Measurements from ENCODE around the gene TENT4B. TPM values are rescaled to one million over a fixed set of nuclear protein-coding genes. Genes with fewer than 3 reads are reported as not detected.
A peak's percentile ranks its signal among the peaks of the same experiment; 100 is the strongest.
"Not testable (repeated sequence)": the region's sequence is repeated elsewhere in the genome, so short reads cannot be mapped to it uniquely, and the experiment has no call there.

TENT4B gene
- total RNA-seq, 1 donor from 2014 or later, result 16.6 TPM

GRCh38 chr16:50243024-50243423 is 89.9 kb downstream of the TENT4B start:
- intact Hi-C loops (cut with micrococcal nuclease); H3K27ac Mint-ChIP-seq; H3K9me3 Mint-ChIP-seq; H3K4me3 Mint-ChIP-seq; H3K36me3 Mint-ChIP-seq (ENCODE audit: low read depth); DNase-seq: not testable (repeated sequence)
- peaks cover 19% of the 10 kb centered on the region for H3K27me3 Mint-ChIP-seq
- peaks cover 17% of the 10 kb centered on the region for H3K4me1 Mint-ChIP-seq

DNA sequence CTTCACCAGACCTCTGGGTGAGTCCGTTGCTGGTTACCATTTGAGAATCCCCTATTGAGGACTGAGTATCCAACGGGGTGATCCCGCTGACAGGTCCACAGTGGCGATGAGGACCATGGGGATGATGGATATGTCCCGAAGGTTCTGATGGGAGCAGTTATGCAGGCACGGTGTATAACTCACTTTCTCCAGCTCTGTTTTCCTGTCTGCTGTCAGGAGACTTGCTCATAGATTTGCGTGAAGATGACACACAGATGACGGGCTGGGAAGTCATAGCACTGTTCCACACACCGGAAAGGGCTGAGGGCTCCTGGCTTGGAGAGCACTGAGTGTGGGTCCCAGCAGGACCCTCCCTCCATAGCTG is 91.0 kb downstream of the TENT4B start:
- Mint-ChIP-seq H3K4me3 (no peak overlapping the region), H3K27ac (no peak overlapping the region), H3K9me3 (no peaks in the 10 kb centered on the region), H3K27me3 (peaks cover 19% of the 10 kb centered on the region), H3K36me3 (ENCODE audit: low read depth) (no peaks in the 10 kb centered on the region), H3K4me1 (peaks cover 17% of the 10 kb centered on the region)
- intact Hi-C loops (cut with micrococcal nuclease), result no loop called here
- DNase-seq, result no peak

DNA sequence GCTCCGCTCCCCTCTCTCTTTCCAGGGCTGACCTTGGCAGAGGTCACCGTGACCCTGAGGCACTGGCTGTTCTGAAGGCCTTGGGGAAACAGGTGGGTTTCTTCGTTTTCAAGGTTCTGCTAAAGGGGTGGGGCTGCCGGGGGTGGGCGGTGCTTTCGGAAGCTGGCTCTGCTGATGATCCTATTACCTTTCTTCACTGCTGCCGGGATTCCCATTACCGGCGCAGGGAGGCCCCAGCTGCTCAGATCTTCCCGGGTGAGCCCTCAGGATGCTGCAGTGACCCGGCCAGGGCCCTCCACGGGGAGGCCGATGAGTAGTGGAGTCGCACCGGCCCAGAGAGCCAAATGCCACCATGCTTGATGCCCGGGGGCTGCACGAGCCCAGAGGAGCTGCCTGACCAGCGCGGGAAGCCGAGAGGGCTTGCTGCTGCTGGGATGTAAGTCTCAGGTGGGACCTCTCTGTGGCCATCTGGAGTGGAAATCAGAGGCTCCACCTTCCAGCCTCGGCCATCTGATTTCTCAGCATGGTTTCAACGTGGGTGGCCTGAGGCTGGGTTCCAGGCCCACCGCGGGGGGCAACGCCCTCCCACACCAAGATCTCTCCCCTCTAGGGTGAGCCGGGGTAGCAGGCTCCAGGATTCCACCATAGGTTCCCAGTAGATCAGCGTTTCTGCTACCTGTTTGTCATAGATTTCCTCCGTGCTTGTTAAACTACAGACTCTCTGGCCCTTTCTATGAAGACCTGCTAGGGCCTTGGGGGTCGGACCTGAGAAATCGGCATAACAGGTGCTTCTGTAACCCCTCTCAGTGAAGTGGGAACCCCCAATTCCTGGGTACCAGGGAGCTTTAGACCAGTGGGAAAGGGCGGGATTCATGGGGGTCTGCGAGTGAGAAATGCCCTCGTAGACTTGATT is 91.7 kb downstream of the TENT4B start:
- H3K4me3 Mint-ChIP-seq, result peak overlapping the region; percentile 83
- peaks cover 17% of the 10 kb centered on the region for H3K4me1 Mint-ChIP-seq
- H3K27ac Mint-ChIP-seq, result peak overlapping the region; percentile 79
- DNase-seq, result no peak
- intact Hi-C loops (cut with micrococcal nuclease), result loop anchor here (1.0 kb wide), 2 partner anchors 23 to 33 kb away; no protein-coding TSS in a partner anchor
- no peaks in the 10 kb centered on the region for H3K36me3 Mint-ChIP-seq (ENCODE audit: low read depth)
- H3K27me3 Mint-ChIP-seq, result peaks cover 19% of the 10 kb centered on the region
- no peaks in the 10 kb centered on the region for H3K9me3 Mint-ChIP-seq

DNA sequence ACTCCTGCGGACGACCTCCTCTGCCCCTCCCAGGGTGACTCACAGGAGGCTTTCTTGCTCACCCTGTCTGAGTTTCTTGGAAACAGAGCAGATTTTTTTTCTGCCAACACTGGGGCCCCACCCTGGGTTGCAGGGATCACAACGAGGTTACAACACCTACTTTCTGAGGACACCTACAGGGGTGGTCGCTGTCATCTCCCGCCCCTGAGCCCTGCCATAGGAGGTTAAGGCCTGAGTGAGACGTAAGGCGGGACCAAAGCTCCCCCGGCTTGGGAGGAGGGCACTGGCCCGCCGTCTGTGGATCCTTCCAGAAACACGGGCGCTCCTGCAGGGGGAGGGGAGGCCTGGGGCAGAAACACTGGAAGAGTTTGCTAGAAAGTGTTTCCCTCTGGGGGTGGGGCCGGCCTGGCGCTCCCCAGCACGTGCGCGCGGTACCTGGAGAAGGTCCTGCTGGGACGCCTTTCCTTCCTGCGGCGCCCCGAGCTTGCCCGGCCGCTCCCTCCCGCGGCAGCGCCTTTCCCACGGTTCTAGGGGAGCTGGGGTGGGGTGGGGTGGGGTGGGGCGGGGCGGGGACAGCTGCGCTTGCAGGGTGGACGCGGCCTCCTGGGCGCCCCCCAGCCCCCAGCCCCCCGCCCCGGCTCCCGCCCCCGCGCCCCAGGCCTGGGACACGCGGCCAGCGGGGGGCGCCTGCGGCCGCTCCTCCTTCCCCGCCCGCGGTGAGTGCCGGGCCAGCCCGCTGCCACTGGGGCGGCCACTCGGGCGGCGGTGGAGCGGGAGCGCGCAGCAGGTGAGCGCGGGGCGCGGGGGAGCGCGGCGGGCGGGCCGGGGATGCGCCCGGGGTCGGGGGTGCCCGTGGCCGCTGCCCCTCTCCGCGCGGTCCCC is 92.6 kb downstream of the TENT4B start:
- H3K9me3 Mint-ChIP-seq, result no peaks in the 10 kb centered on the region

GRCh38 chr16:50246299-50247122 is 93.4 kb downstream of the TENT4B start:
- Mint-ChIP-seq H3K36me3 (ENCODE audit: low read depth) (no peaks in the 10 kb centered on the region), H3K27ac (peak overlapping the region; percentile 78), H3K4me1 (peaks cover 18% of the 10 kb centered on the region), H3K27me3 (peaks cover 6% of the 10 kb centered on the region), H3K4me3 (peak overlapping the region; percentile 76), H3K9me3 (no peaks in the 10 kb centered on the region)
- peak; percentile 71 for DNase-seq
- intact Hi-C loops (cut with micrococcal nuclease), result no loop called here

More for the DNA sequence above, 92.6 kb downstream of the TENT4B start:
- Mint-ChIP-seq H3K36me3 (ENCODE audit: low read depth) (no peaks in the 10 kb centered on the region), H3K27ac (peak overlapping the region; percentile 79), H3K27me3 (peaks cover 14% of the 10 kb centered on the region), H3K4me1 (peaks cover 17% of the 10 kb centered on the region), H3K4me3 (peak overlapping the region; percentile 83)
- DNase-seq, result peak; percentile 87
- intact Hi-C loops (cut with micrococcal nuclease), result loop anchor here (1.0 kb wide), 2 partner anchors 22 to 32 kb away; no protein-coding TSS in a partner anchor

GRCh38 chr16:50247123-50247905 is 94.2 kb downstream of the TENT4B start:
- H3K4me1 Mint-ChIP-seq, result peaks cover 18% of the 10 kb centered on the region
- peaks cover 6% of the 10 kb centered on the region for H3K27me3 Mint-ChIP-seq
- peak overlapping the region; percentile 36 for H3K27ac Mint-ChIP-seq
- no peaks in the 10 kb centered on the region for H3K36me3 Mint-ChIP-seq (ENCODE audit: low read depth)
- intact Hi-C loops (cut with micrococcal nuclease), result no loop called here
- H3K9me3 Mint-ChIP-seq, result no peaks in the 10 kb centered on the region
- peak overlapping the region; percentile 76 for H3K4me3 Mint-ChIP-seq
- peak; percentile 55 for DNase-seq

DNA sequence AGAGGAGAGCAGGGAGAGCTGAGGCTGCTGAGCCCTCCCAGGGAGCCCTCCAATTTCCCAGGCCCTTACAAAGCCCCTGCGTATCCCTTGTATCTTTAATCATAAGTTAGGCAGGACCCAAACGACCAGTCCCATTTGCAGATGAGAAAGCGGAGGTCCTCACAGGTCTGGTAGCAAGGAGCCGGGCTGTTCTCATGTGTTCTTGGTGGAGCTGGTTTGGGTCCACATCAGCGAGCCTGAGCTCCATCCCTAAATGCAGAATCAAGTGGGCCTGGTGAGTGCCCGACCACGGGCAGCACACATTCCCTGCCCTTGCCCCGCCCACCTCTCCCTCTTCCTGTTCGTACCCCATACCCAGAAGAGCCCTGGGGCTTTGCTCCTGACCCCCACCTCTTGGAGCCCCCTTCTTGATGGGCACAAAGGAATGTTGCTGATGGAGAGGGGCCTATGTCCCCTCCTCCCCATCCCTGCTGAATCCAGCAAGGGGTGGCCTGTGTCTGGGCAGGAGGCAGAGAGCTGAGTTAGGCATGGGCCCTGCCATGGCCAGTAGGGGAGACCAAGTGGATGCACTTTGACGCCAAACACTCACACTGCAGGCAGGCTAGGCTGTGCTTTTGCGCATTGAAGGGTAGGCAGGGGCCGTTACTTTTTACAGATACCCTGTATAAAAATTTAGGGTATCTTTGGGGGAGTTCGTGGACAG is 95.0 kb downstream of the TENT4B start:
- Mint-ChIP-seq H3K4me1 (peaks cover 18% of the 10 kb centered on the region), H3K9me3 (no peaks in the 10 kb centered on the region), H3K27me3 (peaks cover 4% of the 10 kb centered on the region), H3K4me3 (peak overlapping the region; percentile 56), H3K36me3 (ENCODE audit: low read depth) (no peaks in the 10 kb centered on the region), H3K27ac (no peak overlapping the region)
- intact Hi-C loops (cut with micrococcal nuclease), result no loop called here
- peak; percentile 53 for DNase-seq

DNA sequence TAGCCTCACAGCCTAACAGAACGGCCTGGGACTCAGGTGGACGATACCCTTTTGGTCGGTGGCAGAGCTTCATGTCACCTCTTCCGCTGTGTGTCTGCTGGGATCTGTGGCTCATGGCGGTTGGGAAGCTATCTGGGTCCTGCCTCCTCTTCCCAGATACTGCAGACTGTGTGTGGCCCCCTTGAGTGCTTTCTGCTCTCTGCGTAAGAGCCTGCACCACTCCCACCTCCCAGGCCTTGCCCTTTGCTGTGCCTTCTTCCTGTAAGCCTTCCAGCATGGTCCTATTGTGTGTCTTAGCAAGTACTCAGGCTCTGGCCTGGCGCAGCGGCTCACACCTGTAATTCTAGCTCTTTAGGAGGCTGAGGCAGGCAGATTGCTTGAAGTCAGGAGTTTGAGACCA is 95.7 kb downstream of the TENT4B start:
- intact Hi-C loops (cut with micrococcal nuclease), result no loop called here
- no peaks in the 10 kb centered on the region for H3K36me3 Mint-ChIP-seq (ENCODE audit: low read depth)
- peak; percentile 53 for DNase-seq
- no peak overlapping the region for H3K27ac Mint-ChIP-seq
- no peaks in the 10 kb centered on the region for H3K9me3 Mint-ChIP-seq
- peaks cover 18% of the 10 kb centered on the region for H3K4me1 Mint-ChIP-seq
- no peak overlapping the region for H3K4me3 Mint-ChIP-seq
- H3K27me3 Mint-ChIP-seq, result peaks cover 8% of the 10 kb centered on the region

DNA sequence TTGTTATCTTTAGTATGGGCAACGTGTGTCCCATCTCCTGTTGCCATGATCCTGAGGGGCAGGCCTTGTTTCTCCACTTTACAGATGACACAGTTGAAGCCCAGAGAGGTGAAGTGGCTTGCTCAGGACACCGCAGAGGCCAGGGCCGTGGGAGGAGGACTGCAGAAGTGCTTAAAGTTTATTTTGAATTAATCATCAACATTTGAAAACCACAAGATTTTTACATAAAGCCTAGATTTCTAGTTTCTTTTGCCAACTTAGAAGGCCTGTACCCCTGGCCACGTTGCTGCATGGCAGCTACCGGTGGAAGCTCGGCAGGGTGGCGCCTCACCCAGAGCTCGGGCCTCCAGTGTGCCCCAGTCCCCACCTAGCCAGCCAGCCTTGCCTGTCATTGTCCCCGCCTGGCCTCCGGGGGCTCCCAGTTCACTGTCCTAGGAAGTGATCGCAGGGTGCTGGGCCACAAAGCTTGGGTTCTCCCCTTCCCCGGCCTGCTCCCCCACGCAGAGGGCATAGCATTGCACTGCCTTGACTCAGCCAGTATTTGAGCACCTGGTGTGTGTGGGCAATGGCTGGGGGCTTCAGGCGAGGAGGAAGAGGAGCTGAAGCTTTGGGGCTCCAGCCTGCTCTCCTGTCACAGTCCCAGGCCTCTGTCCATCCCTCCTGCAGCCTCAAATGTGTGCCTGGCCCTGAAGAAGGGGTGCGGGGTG is 98.4 kb downstream of the TENT4B start:
- Mint-ChIP-seq H3K27ac (no peak overlapping the region), H3K9me3 (no peaks in the 10 kb centered on the region), H3K27me3 (peaks cover 16% of the 10 kb centered on the region), H3K4me1 (peaks cover 11% of the 10 kb centered on the region), H3K4me3 (no peak overlapping the region), H3K36me3 (ENCODE audit: low read depth) (no peaks in the 10 kb centered on the region)
- intact Hi-C loops (cut with micrococcal nuclease), result no loop called here
- DNase-seq, result no peak

GRCh38 chr16:50252082-50252611 is 99.0 kb downstream of the TENT4B start:
- Mint-ChIP-seq H3K36me3 (ENCODE audit: low read depth) (no peaks in the 10 kb centered on the region), H3K9me3 (no peaks in the 10 kb centered on the region), H3K27ac (no peak overlapping the region), H3K27me3 (peaks cover 20% of the 10 kb centered on the region), H3K4me1 (peaks cover 6% of the 10 kb centered on the region), H3K4me3 (no peak overlapping the region)
- no peak for DNase-seq
- intact Hi-C loops (cut with micrococcal nuclease), result no loop called here

DNA sequence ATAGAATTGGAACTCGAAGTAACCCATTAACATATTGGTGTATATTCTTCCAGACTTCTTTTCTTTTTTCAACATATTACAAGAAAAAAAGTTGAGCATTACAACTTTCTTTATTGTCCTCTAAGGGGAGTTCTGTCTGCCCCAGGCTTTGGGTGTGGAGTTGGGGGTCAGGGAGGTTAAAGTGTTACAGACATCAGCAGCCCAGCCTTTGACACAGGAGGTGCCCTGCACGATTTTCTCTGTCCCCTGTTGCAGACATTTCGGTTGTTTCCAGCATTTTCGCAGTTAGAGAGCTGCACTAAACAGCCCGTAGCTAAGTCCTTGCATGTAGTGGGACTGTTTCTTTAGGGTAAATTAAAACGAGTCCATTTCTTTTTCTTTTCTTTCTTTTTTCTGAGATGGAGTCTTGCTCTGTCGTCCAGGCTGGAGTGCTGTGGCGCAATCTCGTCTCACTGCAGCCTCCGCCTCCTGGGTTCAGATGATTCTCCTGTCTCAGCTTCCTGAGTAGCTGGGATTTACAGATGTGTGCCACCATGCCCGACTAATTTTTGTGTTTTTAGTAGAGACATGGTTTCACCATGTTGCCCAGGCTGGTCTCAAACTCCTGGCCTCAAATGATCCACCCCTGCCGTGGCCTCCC is 99.9 kb downstream of the TENT4B start:
- no peak for DNase-seq
- H3K27me3 Mint-ChIP-seq, result peaks cover 20% of the 10 kb centered on the region
- peaks cover 3% of the 10 kb centered on the region for H3K4me1 Mint-ChIP-seq
- no peak overlapping the region for H3K27ac Mint-ChIP-seq
- no peaks in the 10 kb centered on the region for H3K9me3 Mint-ChIP-seq
- intact Hi-C loops (cut with micrococcal nuclease), result no loop called here
- H3K36me3 Mint-ChIP-seq (ENCODE audit: low read depth), result no peaks in the 10 kb centered on the region
- H3K4me3 Mint-ChIP-seq, result no peak overlapping the region
